ENCODE data around the gene LEF1.
"Not testable (repeated sequence)": the region's sequence is repeated elsewhere in the genome, so short reads cannot be mapped to it uniquely, and the experiment has no call there.

LEF1 gene

DNA sequence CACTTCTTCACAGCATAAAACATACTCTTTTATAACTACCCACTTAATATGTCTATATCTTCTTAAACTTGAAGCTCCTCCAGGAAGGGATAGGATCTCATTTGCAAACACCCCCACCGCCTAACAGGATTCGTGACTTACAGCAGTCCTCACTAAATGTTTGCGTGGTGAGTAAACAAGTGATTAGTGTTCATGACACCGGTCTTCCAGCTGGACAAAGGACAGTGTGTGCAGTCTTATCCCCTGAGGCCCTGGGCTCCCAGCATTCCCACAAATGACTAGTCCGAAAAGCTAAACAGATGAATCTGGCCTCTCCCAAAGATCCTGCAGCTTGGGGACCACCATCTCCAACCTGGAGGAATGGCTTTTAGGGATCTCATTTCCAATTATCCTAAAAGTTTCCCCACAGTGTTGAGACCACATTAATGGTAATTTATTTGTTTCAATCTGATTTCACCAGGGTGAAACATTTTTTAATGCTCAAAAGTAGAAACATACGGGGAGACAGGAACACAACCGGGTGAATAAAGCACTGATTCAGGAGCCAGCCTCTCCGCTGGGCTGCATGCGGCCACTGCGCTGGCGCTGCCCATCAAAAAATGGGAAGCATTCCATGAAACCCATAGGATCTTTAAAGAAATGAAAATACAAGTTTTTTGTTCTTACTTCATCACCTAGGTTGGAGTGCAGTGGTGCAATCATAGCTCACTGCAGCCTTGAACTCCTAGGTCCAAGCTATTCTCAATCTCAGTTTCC is 109.9 kb downstream of the LEF1 start:
- ATAC-seq (no peak), DNase-seq (no peak)

DNA sequence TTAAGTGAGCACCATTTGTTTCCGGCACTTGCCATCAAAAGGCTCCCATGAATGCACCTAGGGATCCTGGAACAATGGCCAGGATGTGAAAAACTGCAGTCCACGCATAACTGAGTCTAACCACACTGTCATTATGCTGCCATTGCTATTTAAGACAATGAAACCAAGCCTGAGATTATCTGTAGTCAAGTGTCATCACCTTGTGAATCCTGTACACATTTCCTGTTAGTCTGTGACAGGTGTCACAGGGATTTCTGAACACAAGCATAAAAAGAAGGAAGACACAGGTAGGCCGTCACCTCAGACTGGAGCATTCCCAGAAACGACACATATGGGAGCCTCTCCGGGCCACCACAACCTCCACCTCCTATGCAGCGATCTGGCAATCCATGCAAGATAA is 112.3 kb downstream of the LEF1 start:
- ATAC-seq, result no peak

DNA sequence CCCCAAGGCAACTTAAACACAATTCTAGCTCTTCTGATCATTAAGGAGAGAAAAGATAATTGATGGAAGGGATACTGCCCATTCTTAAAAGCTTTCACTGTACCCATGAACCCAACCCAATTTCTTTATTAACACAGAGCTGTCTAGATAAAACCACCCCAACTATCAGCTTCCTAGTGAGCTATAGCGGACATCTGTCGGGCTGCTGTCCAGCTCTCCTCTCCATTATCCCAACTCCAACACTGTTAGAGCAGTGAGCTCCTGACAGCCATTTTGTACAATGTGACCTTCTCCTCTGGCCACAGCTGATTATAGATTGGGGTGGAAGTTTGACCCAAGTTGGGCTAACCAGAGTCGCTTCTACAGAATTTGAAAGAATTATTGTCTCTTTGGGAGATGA is 112.9 kb downstream of the LEF1 start:
- DNase-seq, result no peak
- ATAC-seq, result no peak

More for the DNA sequence above, 112.3 kb downstream of the LEF1 start:
- no peak for DNase-seq

DNA sequence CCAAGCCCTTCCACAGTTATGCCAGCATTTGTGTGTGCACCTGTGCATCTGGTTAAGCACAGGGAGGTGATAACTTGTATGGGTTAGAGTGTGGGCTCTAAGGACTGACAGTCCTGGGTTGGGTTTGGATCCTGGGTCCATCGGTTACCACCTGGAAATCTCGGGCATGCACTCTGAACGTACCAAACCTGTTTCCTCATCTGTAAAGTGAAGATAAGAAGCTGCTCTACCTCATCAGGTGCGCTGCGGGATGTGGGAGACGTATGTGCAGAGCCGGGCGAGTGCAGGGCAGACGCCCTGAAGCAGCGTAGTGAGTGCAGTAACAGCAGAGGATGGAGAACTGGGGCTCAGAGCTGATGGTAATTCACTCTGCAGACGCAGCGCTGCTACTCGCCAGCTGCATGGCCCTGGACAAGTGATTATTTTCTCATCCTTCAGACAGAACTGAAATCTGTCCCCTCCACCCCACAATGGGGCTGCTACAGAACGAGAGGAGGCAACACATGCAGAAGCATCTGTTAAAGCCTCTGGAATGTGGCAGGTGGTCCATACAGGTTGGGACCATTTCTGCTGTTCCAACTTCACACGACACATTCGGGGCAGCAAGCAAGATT is 114.6 kb downstream of the LEF1 start:
- DNase-seq (no peak), ATAC-seq (no peak)

DNA sequence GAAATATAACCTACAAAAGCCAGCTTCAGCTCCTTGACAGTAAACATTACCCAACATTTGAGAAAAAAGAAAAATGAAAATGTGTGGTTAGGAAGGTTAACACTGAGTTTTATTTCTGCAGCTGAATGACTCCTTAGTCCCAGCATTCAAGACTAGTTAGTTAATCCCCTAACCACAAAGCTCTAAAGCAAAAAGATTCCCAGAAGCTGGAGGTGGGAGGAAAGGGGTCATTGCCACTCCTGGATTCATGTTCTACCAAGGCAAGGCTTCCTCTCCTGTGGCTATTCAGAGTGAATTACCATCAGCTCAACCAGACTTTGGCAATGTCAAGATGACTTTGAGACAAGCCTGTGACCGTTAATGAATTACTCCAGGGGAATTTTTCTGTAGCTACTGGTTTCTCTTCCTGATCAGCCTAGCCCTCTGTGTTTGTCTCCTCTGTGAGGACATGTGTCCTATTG is 115.5 kb downstream of the LEF1 start:
- DNase-seq (no peak), ATAC-seq (peak; percentile 33)

DNA sequence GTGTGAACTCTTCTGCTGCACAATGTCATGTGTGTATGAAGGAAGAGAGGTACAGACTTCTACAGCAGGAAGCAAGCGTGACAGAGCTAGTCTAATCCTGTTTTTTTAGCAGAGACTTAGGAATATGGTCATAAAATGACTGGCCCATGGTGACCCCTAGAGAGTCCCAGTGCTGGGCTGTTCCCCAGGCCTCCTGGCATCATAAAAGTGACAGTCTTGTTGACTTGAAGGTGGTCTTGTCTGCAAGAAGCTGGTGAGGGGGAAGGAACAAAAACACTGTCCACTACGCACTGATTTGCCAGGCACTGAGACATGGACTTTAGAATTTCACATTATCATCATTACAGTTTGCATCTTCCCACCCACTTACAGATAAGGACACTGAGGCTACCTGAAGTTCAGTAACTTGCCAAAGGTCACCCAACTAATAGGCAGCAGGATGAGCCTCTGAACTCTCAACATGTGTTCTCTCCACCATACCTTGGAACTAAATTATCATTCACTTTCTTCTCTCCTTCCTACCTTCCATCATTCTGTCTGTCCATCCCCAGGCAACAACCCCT is 116.1 kb downstream of the LEF1 start:
- ATAC-seq (no peak), DNase-seq (no peak)

DNA sequence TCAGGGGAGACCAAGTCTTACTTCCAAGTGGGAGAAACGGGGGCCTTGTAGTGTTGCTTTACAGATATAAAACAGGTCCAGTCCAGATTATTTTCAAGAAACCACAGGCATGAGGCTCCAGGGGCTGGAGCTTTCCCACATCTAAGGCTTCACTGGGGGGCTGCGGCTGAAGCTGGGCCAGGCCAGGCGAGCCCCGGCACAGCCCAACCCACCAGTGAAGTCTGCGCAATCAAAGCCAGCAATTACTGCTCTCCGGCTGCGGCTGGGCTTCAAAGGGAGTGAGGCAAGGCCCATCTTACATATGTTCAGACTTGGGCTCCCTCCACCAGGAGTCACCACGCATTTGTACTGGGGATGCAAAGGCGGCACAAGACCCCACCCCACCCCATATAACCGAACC is 117.4 kb downstream of the LEF1 start:
- no peak for ATAC-seq
- no peak for DNase-seq

DNA sequence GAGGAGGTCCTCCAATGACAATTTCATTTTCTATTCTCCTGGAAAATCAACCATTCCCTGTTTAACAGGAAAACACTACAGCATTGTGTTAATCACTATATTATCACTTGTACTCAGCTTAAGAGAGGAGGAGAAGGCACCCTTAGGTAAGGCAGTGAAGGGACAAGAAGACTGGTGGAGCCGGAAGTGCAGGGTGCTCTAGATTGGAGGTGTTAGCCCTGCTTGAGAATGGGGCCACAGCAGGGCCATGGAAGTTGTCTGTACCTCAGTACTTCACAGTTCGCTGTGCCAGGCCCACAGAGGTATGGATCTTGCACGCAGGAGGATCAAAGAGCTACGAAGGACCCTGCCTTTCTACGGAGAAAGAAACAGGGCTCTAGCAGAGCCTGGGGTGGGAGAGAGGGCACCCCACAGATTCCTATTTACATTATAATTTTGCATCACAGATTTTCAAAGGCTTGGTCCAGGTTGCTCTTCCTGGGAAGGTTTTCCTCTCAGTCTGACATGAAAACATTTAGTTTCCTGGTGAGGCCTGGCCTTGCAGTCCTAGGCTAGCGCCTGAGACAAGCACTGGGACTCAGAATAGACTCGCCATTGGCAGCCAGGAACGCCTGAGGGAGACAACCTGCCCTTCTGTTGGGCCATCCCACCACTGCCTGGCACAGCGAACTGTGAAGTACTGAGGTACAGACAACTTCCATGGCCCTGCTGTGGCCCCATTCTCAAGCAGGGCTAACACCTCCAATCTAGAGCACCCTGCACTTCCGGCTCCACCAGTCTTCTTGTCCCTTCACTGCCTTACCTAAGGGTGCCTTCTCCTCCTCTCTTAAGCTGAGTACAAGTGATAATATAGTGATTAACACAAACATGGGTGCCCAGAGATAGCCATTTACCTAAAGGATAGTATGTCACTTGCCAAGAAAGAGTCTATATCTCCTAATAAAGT is 118.3 kb downstream of the LEF1 start:
- DNase-seq, result not testable (repeated sequence)
- peak; percentile 10 for ATAC-seq

DNA sequence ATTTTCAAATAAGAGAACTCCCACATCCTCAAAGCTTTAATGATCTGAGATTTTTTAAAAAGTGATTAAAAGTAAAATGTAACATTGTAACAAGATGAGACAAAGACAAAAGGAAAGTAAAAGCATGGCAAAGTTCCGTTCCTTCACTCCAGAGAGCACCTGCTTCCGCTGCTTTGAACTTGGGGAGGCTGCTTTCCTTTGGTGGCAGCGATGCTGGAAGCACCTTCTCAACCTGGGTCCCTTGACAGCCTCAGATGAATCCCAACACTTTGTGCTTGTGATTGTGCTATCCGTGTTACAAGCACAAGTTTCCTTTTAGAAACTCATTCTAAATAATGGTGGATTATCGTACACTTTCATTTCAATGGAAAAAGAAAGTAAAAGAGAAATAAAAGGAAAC is 119.3 kb downstream of the LEF1 start:
- peak; percentile 33 for DNase-seq
- ATAC-seq, result no peak

DNA sequence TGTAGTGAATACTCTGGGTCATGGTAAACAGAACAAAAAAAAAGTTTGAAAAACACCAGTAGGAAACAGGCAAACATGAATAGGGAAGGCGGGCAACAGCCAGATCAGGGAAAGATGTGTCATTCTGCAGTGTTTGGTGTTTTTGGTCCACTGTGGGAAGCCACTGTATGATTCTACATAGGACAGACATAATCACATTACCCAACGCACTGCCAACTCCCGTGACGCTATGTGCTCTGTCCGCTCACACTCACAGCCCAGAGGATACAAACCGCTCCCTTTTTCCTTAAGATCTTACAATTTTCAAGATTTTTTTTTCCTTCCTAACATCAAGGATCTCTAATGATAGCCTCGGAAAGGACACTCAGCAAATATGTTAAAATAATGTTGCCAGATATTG is 119.7 kb downstream of the LEF1 start:
- DNase-seq (no peak), ATAC-seq (peak; percentile 16)

DNA sequence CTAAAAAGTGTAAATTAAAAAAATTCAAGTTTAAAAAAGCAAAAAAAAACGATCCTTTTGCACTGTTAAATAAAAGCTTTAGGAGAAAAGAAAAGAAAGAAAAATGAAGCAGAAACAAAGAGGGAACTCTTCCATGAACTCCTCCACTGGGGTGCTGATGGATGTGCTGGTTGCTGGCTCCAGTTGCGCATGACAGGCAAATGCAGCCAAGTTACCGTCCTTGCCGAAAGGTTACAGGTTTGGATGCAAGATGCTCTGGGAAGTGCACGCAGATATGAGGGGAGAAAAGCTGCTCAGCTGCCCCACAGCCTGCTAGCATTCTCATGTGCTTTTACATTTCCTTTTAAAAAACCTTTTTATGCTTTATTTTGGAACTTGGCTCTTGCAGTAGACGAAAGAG is 120.6 kb downstream of the LEF1 start:
- DNase-seq, result no peak
- no peak for ATAC-seq

DNA sequence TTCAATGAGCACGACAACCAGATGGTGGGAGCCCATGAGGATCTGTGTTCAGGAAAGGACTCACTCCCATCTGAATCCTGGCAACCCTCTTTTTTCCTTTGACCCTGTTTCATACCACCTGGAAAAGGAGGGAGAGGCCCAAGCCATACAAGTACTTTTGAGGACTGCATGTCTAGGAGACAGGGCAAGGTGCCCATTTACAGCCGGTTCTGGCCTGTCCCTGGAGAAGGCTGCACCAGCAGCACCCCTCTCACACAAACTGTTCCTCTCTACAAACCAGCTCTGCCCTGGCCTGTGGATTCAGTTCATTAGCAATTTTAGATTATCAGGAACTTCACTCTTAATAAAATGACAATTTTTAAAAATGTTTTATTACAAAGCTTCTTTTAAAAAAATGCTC is 121.5 kb downstream of the LEF1 start:
- no peak for DNase-seq
- no peak for ATAC-seq

DNA sequence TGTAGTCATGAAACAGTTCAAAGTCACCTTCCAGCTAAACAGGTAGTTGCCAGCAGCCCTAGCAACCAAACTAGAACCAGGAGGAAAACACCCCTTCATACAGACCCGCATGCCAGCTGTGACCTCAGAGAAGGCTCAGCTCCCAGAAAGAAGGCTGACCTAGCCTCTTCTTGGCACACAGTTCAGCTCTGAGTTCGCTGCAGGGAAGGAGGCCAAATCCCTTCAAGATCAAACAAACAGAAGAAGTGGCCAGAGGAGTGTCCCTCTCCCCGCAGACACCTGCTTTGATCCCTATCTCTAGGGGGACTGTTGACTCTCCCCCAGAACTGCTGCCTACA is 123.1 kb downstream of the LEF1 start:
- ATAC-seq (no peak), DNase-seq (no peak)

DNA sequence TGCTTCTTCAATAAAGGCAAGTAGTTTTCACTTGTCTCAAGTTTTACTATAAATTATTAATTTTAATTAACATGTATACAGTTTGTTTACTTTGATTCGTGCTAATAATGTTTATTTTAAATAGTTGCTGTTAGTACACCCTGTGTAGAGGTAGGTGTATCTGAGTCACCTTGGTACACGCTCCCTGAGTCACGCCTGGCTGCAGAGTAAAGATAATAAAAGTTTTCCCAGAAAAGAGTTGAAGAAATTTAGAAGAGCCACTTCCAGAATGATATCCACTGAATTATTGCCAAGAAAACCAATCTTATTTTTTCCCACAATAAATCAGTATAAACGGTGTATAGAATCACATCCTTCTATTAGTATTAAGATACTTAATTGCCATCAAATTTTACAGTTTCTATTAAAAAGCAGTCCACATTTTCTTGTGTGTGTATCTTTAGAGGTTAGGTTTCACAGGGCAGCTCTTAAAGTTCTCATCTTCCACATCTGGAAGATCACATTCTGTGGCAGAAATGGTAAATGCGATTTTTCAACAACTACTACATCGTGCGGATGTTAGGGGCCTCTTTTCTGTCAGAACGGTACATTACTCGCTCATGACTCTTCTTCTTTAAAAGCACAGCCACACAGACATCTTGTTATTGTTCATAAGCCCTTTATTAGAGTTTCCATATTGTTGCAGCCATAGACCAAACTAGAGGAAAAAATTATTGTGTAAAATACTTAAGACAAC is 123.6 kb downstream of the LEF1 start:
- ATAC-seq, result peak; percentile 72
- DNase-seq, result no peak

DNA sequence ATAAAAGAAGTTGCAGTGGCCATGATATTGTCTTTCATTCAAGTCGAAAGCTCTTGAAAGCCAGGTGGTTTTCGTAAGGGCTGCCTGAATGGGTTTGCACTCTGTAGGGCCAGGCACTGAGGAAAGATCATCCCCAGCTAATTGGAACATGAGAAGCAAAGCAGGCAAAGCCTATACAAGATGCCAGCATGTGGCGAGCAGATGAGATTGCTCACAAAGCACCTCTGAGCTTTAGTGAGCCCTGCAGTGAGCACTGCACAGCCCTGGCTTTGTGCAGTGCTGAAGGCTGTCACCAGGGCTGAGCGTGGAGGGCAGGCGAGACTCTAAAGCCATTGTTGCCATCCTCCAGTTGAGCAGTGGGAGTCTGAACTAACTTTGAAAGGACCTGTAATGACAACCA is 125.2 kb downstream of the LEF1 start:
- DNase-seq (peak; percentile 27), ATAC-seq (peak; percentile 47)

DNA sequence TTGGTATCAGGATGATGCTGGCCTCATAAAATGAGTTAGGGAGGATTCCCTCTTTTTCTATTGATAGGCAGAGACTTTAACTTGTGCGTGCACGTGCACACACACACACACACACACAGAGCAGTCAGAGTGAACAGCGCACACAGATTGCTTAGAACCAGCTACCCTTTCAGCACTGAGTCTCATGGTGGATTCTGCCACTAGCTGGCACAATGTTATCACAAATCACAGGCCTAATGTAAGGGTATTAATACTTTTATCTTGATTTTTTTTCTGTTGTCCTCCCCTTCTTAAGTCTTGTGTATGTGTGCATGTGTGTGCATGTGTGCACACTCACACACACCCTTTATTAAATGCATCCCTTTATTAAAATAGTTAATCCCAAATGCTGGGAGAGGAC is 125.8 kb downstream of the LEF1 start:
- DNase-seq (no peak), ATAC-seq (no peak)

DNA sequence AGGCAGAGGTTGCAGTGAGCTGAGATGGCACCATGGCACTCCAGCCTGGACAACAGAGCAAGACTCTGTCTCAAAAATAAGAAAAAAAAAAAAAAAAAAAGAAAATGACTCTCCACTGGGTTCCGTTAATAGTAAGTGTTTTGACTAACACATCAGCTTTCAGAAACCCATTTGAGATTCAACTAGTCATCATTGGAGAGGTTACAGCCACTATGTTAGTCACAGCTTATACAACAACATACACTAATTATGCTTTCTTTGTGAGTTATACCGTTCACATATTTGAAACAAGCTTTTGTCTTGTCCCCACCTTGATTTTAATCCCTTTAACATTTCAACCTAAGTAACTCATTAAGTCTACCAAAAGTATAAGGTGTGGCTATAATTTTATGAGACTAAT is 130.8 kb downstream of the LEF1 start:
- DNase-seq (no peak), ATAC-seq (peak; percentile 62)

DNA sequence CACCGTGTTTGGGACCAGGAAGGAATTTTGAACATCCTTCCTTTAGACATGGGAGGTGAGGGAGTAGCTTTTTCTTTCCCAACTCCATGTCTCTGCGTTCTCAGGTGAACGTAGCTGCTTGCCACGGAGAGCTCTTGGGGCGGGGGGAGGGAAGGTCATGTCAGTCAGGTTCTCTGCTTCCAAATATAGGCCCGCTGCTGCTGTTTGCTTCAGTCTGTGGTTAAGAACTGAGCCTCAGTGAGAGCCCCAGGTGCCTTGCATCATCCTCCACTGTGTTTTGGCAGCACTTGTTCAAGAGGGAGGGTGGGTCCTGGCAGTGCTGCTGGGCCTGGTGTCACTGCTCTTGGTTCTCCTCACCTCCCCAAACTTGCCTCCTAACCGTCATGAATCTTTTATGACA is 132.5 kb downstream of the LEF1 start:
- peak; percentile 66 for DNase-seq
- ATAC-seq, result peak; percentile 84

DNA sequence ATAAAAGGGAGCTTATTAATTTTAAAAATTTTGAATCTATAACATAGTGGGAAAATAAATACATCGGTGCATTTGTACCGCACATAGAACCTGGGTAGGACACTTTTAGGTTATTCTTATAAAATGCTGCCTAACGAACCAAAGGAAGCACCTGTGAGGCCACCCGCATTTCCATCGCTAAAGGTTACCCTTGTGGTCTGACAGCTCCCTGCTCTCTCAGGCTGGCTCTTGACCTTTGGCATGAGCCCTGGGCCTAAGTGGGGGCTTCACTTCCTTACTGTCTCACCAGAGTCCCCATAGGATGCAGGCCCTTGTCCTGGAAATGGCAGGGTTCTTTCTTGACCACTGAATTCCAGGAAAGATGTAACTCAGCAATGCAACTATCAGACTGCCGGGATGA is 133.0 kb downstream of the LEF1 start:
- DNase-seq (peak; percentile 51), ATAC-seq (peak; percentile 29)

DNA sequence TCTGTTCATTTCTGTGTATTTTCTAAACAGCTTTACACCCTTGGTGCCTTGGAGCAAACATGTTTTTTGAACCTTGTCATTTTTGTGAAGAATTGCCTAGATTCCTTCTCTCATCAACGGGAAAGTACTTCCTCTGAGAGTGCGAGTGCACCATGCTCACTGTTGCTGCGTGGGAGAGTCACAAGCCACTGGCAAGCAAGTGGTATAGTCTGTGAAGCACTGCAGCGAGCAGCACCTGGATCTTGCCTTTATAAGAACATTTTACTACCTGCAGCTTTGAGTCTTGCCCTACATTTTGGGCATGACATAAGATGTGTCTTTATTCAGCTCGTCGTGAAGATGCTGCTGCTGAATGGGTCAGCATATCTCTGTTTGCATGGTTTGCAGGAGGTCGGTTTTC is 134.2 kb downstream of the LEF1 start:
- DNase-seq (no peak), ATAC-seq (no peak)

DNA sequence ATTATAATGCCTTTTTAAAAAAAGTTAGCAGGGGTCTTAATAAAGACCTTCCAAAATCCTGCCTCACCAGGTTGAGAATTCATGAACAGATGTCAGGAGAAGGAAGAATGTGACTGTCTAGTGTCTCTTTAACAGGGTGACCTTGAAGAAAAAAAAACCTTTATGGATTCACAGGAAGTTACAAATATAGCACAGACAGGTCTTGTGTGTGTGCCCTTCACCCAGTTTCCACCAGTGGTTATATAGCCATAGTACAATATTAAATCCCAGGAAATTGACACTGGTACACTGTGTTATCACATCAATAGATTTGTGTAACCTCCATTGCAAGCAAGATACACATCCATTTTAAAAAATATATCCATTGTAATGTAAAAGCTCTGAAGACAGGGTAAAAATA is 135.4 kb downstream of the LEF1 start:
- DNase-seq (no peak), ATAC-seq (no peak)

Measured in stimulated activated naive CD8-positive, alpha-beta T cell treated with anti-CD3 and anti-CD28 coated beads, Interleukin-15, Interleukin-2, amounts not matched to agents 100 U/mL and 50 U/mL, for 24 hours (primary cell).